H1 (cell line): ENCODE results near the gene NARS2. TPM values are rescaled to one million over a fixed set of nuclear protein-coding genes. Genes with fewer than 3 reads are reported as not detected.

Source experiments
- CTCF ChIA-PET: fragments of 300-600 bp; sonication (Branson Sonifier 250); formaldehyde crosslinking; loops from one replicate; lab custom pipeline; 2021; ENCODE audit not compliant: partially characterized antibody; lab: Charles Lee
- POLR2A ChIA-PET: fragments of 300-600 bp; sonication (Branson Sonifier 250); formaldehyde crosslinking; loops from one replicate; lab custom pipeline; 2021; ENCODE audit warnings: inconsistent platforms; ENCODE audit not compliant: partially characterized antibody; lab: Charles Lee
- DNase-seq, 2 experiments: peaks; one replicate each; pipeline versions ENCODE4 v3.0.0 to v3.0.0-alpha.2; 2010 to 2022; ENCODE audit warnings: low spot score in 2 of 2, low read depth in 1 of 2, mixed read lengths in 1 of 2
- FAIRE-seq: peaks from 2 replicates; lab custom pipeline; 2011; peaks lifted over from hg19 to GRCh38; lab: Jason Lieb, UNC
- H2AFZ ChIP-seq: 2 replicates; pipeline ENCODE4 v1.8.1; 2012; ENCODE audit warnings: low read length, inconsistent platforms
- H2AK5ac ChIP-seq: 2 replicates; pipeline ENCODE4 v1.6.1; 2013; ENCODE audit warnings: low read depth, low read length
- H2BK120ac ChIP-seq: replicated peaks from 2 replicates; pipeline ENCODE3; 2013; ENCODE audit warnings: low read depth, low read length, inconsistent platforms
- H2BK12ac ChIP-seq: 2 replicates; pipeline ENCODE4 v1.6.1; 2013; ENCODE audit warnings: low read depth, low read length
- H2BK15ac ChIP-seq: 2 replicates; pipeline ENCODE4 v1.6.1; 2013; ENCODE audit warnings: low read length
- H2BK20ac ChIP-seq: 2 replicates; pipeline ENCODE4 v1.6.1; 2013; ENCODE audit warnings: low read length
- H2BK5ac ChIP-seq: 2 replicates; pipeline ENCODE4 v1.6.1; 2013; ENCODE audit warnings: low read depth, low read length
- H3K14ac ChIP-seq: 2 replicates; pipeline ENCODE4 v1.6.1; 2013; ENCODE audit warnings: inconsistent platforms; ENCODE audit not compliant: insufficient read length
- H3K18ac ChIP-seq: 2 replicates; pipeline ENCODE4 v1.6.1; 2013; ENCODE audit warnings: low read length; ENCODE audit errors: extremely low read depth
- H3K23ac ChIP-seq: 2 replicates; pipeline ENCODE4 v1.6.1; 2013; ENCODE audit warnings: inconsistent platforms; ENCODE audit not compliant: insufficient read length
- H3K23me2 ChIP-seq: 2 replicates; pipeline ENCODE4 v1.6.1; 2013; ENCODE audit warnings: low read depth, low read length
- H3K27ac ChIP-seq: 2 replicates; pipeline ENCODE4 v1.6.1; 2011; ENCODE audit warnings: low read depth, low read length, inconsistent platforms
- H3K27me3 ChIP-seq, 4 experiments: replicated peaks in 1 of 4; 1 replicate in 1 of 4; 2 replicates in 3 of 4; pipeline versions ENCODE4 v1.6.1 to v1.8.1; 2011 to 2013; ENCODE audit warnings: low read length in 3 of 4, mild to moderate bottlenecking in 3 of 4, inconsistent platforms in 2 of 4, mixed read lengths in 2 of 4, moderate library complexity in 1 of 4; ENCODE audit not compliant: control insufficient read depth in 3 of 4, insufficient read depth in 3 of 4; ENCODE audit errors: extremely low read depth in 1 of 4
- H3K36me3 ChIP-seq, 4 experiments: 2 replicates each; pipeline versions ENCODE4 v1.6.1 to v1.8.1; 2011 to 2013; ENCODE audit warnings: mild to moderate bottlenecking in 4 of 4, low read length in 3 of 4, moderate library complexity in 2 of 4, control low read depth in 1 of 4, inconsistent platforms in 1 of 4; ENCODE audit not compliant: insufficient read depth in 4 of 4, control insufficient read depth in 2 of 4
- H3K4ac ChIP-seq: replicated peaks from 2 replicates; pipeline ENCODE3; 2013; ENCODE audit warnings: low read length, low read depth, mixed read lengths, inconsistent platforms; ENCODE audit not compliant: insufficient read length
- H3K4me1 ChIP-seq, 4 experiments: replicated peaks in 1 of 4; 1 replicate in 1 of 4; 2 replicates in 3 of 4; pipeline versions ENCODE4 v1.6.1 to v1.8.1; 2011 to 2013; ENCODE audit warnings: low read length in 3 of 4, inconsistent platforms in 2 of 4, mixed read lengths in 1 of 4; ENCODE audit not compliant: insufficient read depth in 4 of 4, control insufficient read depth in 3 of 4
- H3K4me2 ChIP-seq, 2 experiments: 2 replicates each; pipeline versions ENCODE4 v1.6.1 to v1.8.1; 2011 to 2013; ENCODE audit warnings: low read depth in 2 of 2, low read length in 2 of 2, control low read depth in 1 of 2, inconsistent platforms in 1 of 2, mild to moderate bottlenecking in 1 of 2; ENCODE audit not compliant: insufficient read depth in 1 of 2
- H3K4me3 ChIP-seq, 4 experiments: fragments of 200-600, 300-600 bp in 1 of 4; sonication (generic), shearing (Covaris generic), sonication (Bioruptor Twin) in 1 of 4; 2 replicates each; pipeline versions ENCODE4 v1.5.1 to v1.8.1; 2011 to 2016; ENCODE audit warnings: low read length in 4 of 4, low read depth in 3 of 4, control low read depth in 2 of 4, inconsistent platforms in 2 of 4, mild to moderate bottlenecking in 2 of 4, mixed read lengths in 1 of 4, moderate library complexity in 1 of 4; ENCODE audit not compliant: insufficient read depth in 2 of 4; ENCODE audit errors: extremely low read depth in 1 of 4
- H3K56ac ChIP-seq: replicated peaks from 2 replicates; pipeline ENCODE3; 2013; ENCODE audit warnings: low read depth, mild to moderate bottlenecking, mixed read lengths, low read length, inconsistent platforms; ENCODE audit not compliant: insufficient read length
- H3K79me1 ChIP-seq: 2 replicates; pipeline ENCODE4 v1.6.1; 2013; ENCODE audit warnings: low read depth, low read length, control low read depth
- H3K79me2 ChIP-seq, 2 experiments: 2 replicates each; pipeline versions ENCODE4 v1.6.1 to v1.8.1; 2012 to 2013; ENCODE audit warnings: low read length in 2 of 2, mild to moderate bottlenecking in 2 of 2, inconsistent platforms in 1 of 2; ENCODE audit not compliant: insufficient read depth in 2 of 2, control insufficient read depth in 1 of 2
- H3K9ac ChIP-seq, 4 experiments: replicated peaks in 1 of 4; 1 replicate in 1 of 4; 2 replicates in 3 of 4; pipeline versions ENCODE4 v1.6.1 to v1.8.1; 2011 to 2013; ENCODE audit warnings: low read depth in 3 of 4, low read length in 3 of 4, control low read depth in 2 of 4, mild to moderate bottlenecking in 2 of 4, moderate library complexity in 2 of 4, inconsistent platforms in 1 of 4; ENCODE audit errors: extremely low read depth in 1 of 4
- H3K9me3 ChIP-seq, 2 experiments: 2 replicates each; pipeline versions ENCODE4 v1.6.1 to v1.8.1; 2012 to 2013; ENCODE audit warnings: mild to moderate bottlenecking in 2 of 2, moderate library complexity in 2 of 2, control low read depth in 1 of 2, inconsistent platforms in 1 of 2, low read depth in 1 of 2, low read length in 1 of 2, mixed read lengths in 1 of 2; ENCODE audit not compliant: insufficient read depth in 2 of 2
- H4K20me1 ChIP-seq, 2 experiments: replicated peaks in 1 of 2; 2 replicates each; pipeline versions ENCODE3 to v1.8.1; 2011 to 2013; ENCODE audit warnings: inconsistent platforms in 2 of 2, low read length in 2 of 2, mild to moderate bottlenecking in 1 of 2; ENCODE audit not compliant: insufficient read depth in 2 of 2, control insufficient read depth in 1 of 2
- H4K5ac ChIP-seq: 2 replicates; pipeline ENCODE4 v1.6.1; 2013; ENCODE audit warnings: low read length, low read depth, mixed read lengths, inconsistent platforms; ENCODE audit not compliant: insufficient read length
- H4K8ac ChIP-seq: 2 replicates; pipeline ENCODE4 v1.8.0; 2013; ENCODE audit warnings: mild to moderate bottlenecking, moderate library complexity, low read length, inconsistent platforms; ENCODE audit not compliant: insufficient read depth; ENCODE audit errors: extremely low read depth
- H4K91ac ChIP-seq: replicated peaks from 2 replicates; pipeline ENCODE3; 2013; ENCODE audit warnings: low read length, mixed read lengths, inconsistent platforms; ENCODE audit not compliant: insufficient read length
- ATF2 ChIP-seq: IDR thresholded peaks from 2 replicates; pipeline ENCODE4 v1.6.1; 2012; ENCODE audit warnings: low read length, inconsistent platforms
- CBX8 ChIP-seq: fragments of 300-800, 300-1000 bp; sonication (generic); IDR thresholded peaks from 2 replicates; pipeline ENCODE4 v1.7.1; 2016; ENCODE audit warnings: low read depth, low read length, borderline replicate concordance
- CHD1 ChIP-seq: IDR thresholded peaks from 2 replicates; pipeline ENCODE4 v1.6.1; 2012; ENCODE audit warnings: low read depth, low read length, improper control_type of control experiment
- CHD2 ChIP-seq: IDR thresholded peaks from 2 replicates; pipeline ENCODE4 v1.6.1; 2012; ENCODE audit warnings: low read length, improper control_type of control experiment
- HDAC2 ChIP-seq, 2 experiments: fragments of 300-600 bp in 1 of 2; sonication (generic) in 1 of 2; IDR thresholded peaks; 2 replicates each; pipeline ENCODE4 v1.6.1; 2011 to 2012; ENCODE audit warnings: low read depth in 2 of 2, low read length in 2 of 2, mild to moderate bottlenecking in 2 of 2, moderate library complexity in 2 of 2, borderline replicate concordance in 1 of 2, inconsistent platforms in 1 of 2
- JUND ChIP-seq: IDR thresholded peaks from 2 replicates; pipeline ENCODE4 v1.6.1; 2011; ENCODE audit warnings: mild to moderate bottlenecking, improper control_type of control experiment, low read length
- KDM5A ChIP-seq: fragments of 200-600 bp; IDR thresholded peaks from 2 replicates; pipeline ENCODE4 v1.7.1; 2012; ENCODE audit warnings: mild to moderate bottlenecking, low read length, inconsistent platforms, mixed read lengths
- POLR2AphosphoS5 ChIP-seq: IDR thresholded peaks from 2 replicates; pipeline ENCODE4 v1.6.1; 2011; ENCODE audit warnings: low read depth, low read length
- RBBP5 ChIP-seq: IDR thresholded peaks from 2 replicates; pipeline ENCODE4 v1.7.1; 2012; ENCODE audit warnings: low read depth, mild to moderate bottlenecking, inconsistent platforms, low read length, moderate library complexity, borderline replicate concordance
- RXRA ChIP-seq: IDR thresholded peaks from 2 replicates; pipeline ENCODE4 v1.6.1; 2011; ENCODE audit warnings: low read depth, mild to moderate bottlenecking, low read length, moderate library complexity; ENCODE audit not compliant: insufficient read depth
- SIRT6 ChIP-seq: IDR thresholded peaks from one replicate; pipeline ENCODE4 v1.7.1; 2012; ENCODE audit warnings: low read length, inconsistent platforms
- SIX5 ChIP-seq: IDR thresholded peaks from 2 replicates; pipeline ENCODE4 v1.6.1; 2011; ENCODE audit warnings: mild to moderate bottlenecking, low read depth, low read length
- ZNF274 ChIP-seq: IDR thresholded peaks from 2 replicates; pipeline ENCODE4 v1.7.0; 2012; ENCODE audit warnings: low read length, borderline replicate concordance; ENCODE audit errors: extremely low read depth
- WGBS, 2 experiments: shearing (Covaris generic) in 1 of 2; methylation state at CpG; one replicate each; pipeline versions ENCODE4 v1.1.6 to v1.1.7; 2013 to 2015; ENCODE audit warnings: low lambda C conversion rate in 2 of 2, mixed read lengths in 2 of 2, inconsistent platforms in 1 of 2, low coverage in 1 of 2, missing lambda C conversion rate in 1 of 2; ENCODE audit not compliant: insufficient replicate concordance in 2 of 2, insufficient coverage in 1 of 2, insufficient read length in 1 of 2; ENCODE audit errors: extremely low coverage in 1 of 2, missing lambda C conversion rate in 1 of 2; 5-methylcytosine and 5-hydroxymethylcytosine counted together
- polyA plus RNA-seq, 7 experiments: library from polyadenylated mRNA; depleted of rRNA in 3 of 7; stranded (reverse) in 5 of 7; unstranded in 2 of 7; fragments of >200 nt in 5 of 7; fragments of 200-250 nt in 2 of 7; gene quantifications; 1 replicate in 5 of 7; 2 replicates in 1 of 7; 4 replicates in 1 of 7; pipeline versions ENCODE4 v1.2.1 to v1.2.3, GENCODE V29; 2011 to 2013; ENCODE audit warnings: missing spikeins in 2 of 7, mixed read lengths in 2 of 7
- total RNA-seq: library from RNA; stranded (reverse); fragmentation: NEBNext Ultra II Directional; extraction: Animal tissue kit (Norgen Biotek cat#: 25700); gene quantifications from 2 replicates; pipeline ENCODE4 v1.2.1, GENCODE V29; 2021

The NARS2 gene
- total and polyA plus RNA-seq, 2 of the 8 experiments (the other 6 are each of a cell fraction or from before 2014, with no cell fraction given): 26.2 to 51.6 TPM

GRCh38 chr11:78567209-78567608, 7.5 kb downstream of the NARS2 start:
- WGBS, 2 experiments: 81% methylated on average over 8 of the region's 8 CpGs; no CpG with 5 or more reads in 1 of the 2 experiments
- Histone ChIP-seq H2BK15ac (no peak overlapping the region), H3K4me1 (no peaks in the 10 kb centered on the region; a peak in 1 of 7 replicates), H4K8ac (no peak overlapping the region), H2AK5ac (no peak overlapping the region), H3K4ac (no peak overlapping the region), H3K79me1 (no peaks in the 10 kb centered on the region; the same call in 1 of the 2 replicates), H3K36me3 (peaks cover 3 to 61% (median 32%) of the 10 kb centered on the region in 4 experiments), H3K9ac (no peak overlapping the region), H3K56ac (no peak overlapping the region), H4K5ac (no peak overlapping the region), H3K23ac (no peak overlapping the region), H3K18ac (no peak overlapping the region), H3K4me3 (no peak overlapping the region), H2BK5ac (no peak overlapping the region), H3K9me3 (no peaks in the 10 kb centered on the region), H2BK12ac (no peak overlapping the region), H4K20me1 (no peaks in the 10 kb centered on the region), H3K27me3 (no peaks in the 10 kb centered on the region), H2BK20ac (no peak overlapping the region), H3K14ac (no peak overlapping the region), H3K27ac (no peak overlapping the region), H2AFZ (no peak overlapping the region), H3K23me2 (no peaks in the 10 kb centered on the region), H3K79me2 (peaks cover 0 to 23% of the 10 kb centered on the region in 2 experiments; a peak in 2 of 4 replicates), H4K91ac (no peak overlapping the region), H2BK120ac (no peak overlapping the region), H3K4me2 (no peak overlapping the region)
- DNase-seq (no peak), FAIRE-seq (no peak)
- ChIA-PET POLR2A (no interaction called here), CTCF (interaction anchor here (1.5 kb wide), 1 partner anchor 19 kb away, joined by 4 read pairs; no protein-coding TSS in a partner anchor)
- TF ChIP-seq JUND (no peak), POLR2AphosphoS5 (no peak), ZNF274 (no peak), SIRT6 (no peak), CHD1 (no peak), RXRA (no peak), ATF2 (no peak), HDAC2 (IDR thresholded peaks at IDR 0.05; ENCODE audit: borderline replicate concordance in 1 of 2, low read depth in 2 of 2, low read length in 2 of 2) (no peak), RBBP5 (no peak), CHD2 (no peak), KDM5A (no peak), CBX8 (no peak), SIX5 (no peak)
